Coronary artery (tissue), 2 donors: ENCODE data around the gene OLFML2A.

Source experiments
- DNase-seq: peaks from one replicate; pipeline ENCODE4 v3.0.0-alpha.2; 2017; ENCODE audit warnings: low spot score
- H3K27ac ChIP-seq, 2 donors: fragments of 200-600 bp; sonication (generic); one replicate each; pipeline ENCODE4 v1.5.1; 2016 to 2019
- H3K4me3 ChIP-seq: fragments of 200-600 bp; sonication (generic); 2 replicates; pipeline ENCODE4 v1.5.1; 2016; ENCODE audit warnings: mild to moderate bottlenecking, moderate library complexity
- CTCF ChIP-seq: fragments of 200-600 bp; sonication (generic); IDR thresholded peaks from one replicate; pipeline ENCODE4 v1.5.1; 2019; ENCODE audit warnings: antibody characterized with exemption

Gene OLFML2A

GRCh38 chr9:124799274-124800006, 22.5 kb downstream of the OLFML2A start:
- no peak overlapping the region for H3K4me3 ChIP-seq
- no peak for TF ChIP-seq CTCF
- DNase-seq = no peak
- no peak overlapping the region for H3K27ac ChIP-seq

- Histone ChIP-seq H3K27ac (peak overlapping the region in 1 of 2 donors; percentile 45), H3K4me3 (peak overlapping the region; percentile 9)
- TF ChIP-seq CTCF = no peak
- no peak for DNase-seq
These were observed 23.6 kb downstream of the OLFML2A start for GRCh38 chr9:124800306-124801259.

- DNase-seq = no peak
- H3K27ac ChIP-seq = peak overlapping the region in 1 of 2 donors; percentile 45
- no peak for TF ChIP-seq CTCF
- no peak overlapping the region for H3K4me3 ChIP-seq
These were observed 24.4 kb downstream of the OLFML2A start for GRCh38 chr9:124801356-124801755.

GRCh38 chr9:124802426-124802825, 25.5 kb downstream of the OLFML2A start:
- Histone ChIP-seq H3K27ac (peak overlapping the region in 1 of 2 donors; percentile 19), H3K4me3 (no peak overlapping the region)

GRCh38 chr9:124803911-124804310, 27.0 kb downstream of the OLFML2A start:
- TF ChIP-seq CTCF = no peak
- H3K27ac ChIP-seq = no peak overlapping the region
- no peak overlapping the region for H3K4me3 ChIP-seq
- no peak for DNase-seq

More at GRCh38 chr9:124802426-124802825, 25.5 kb downstream of the OLFML2A start:
- DNase-seq = peak; percentile 71
- no peak for TF ChIP-seq CTCF

GRCh38 chr9:124805186-124805585, 28.3 kb downstream of the OLFML2A start:
- no peak overlapping the region for H3K27ac ChIP-seq
- no peak overlapping the region for H3K4me3 ChIP-seq
- no peak for TF ChIP-seq CTCF
- no peak for DNase-seq
